Upper lobe of left lung (tissue), 4 donors: Measurements from ENCODE around the gene NAGS.

ENCODE experiments used
- CTCF ChIP-seq, 6 experiments: fragments of 450-650 bp in 4 of 6; fragments of 200-600 bp in 2 of 6; sonication (generic) in 2 of 6; IDR thresholded peaks; one replicate each; pipeline ENCODE4 v1.5.1; 2016 to 2019; ENCODE audit warnings: antibody characterized with exemption in 6 of 6
- POLR2A ChIP-seq, 4 donors: fragments of 450-650 bp; IDR thresholded peaks; one replicate each; pipeline ENCODE4 v1.5.1; 2016 to 2017; ENCODE audit warnings: antibody characterized with exemption in 4 of 4, mild to moderate bottlenecking in 2 of 4
- POLR2AphosphoS5 ChIP-seq, 2 donors: sonication (generic); formaldehyde crosslinking; IDR thresholded peaks; one replicate each; pipeline ENCODE4 v1.5.1; 2017; ENCODE audit warnings: antibody characterized with exemption in 2 of 2

- no peak for TF ChIP-seq POLR2A (IDR thresholded peaks at IDR 0.05)
- TF ChIP-seq CTCF (IDR thresholded peaks at IDR 0.05) = no peak
- TF ChIP-seq POLR2AphosphoS5 (IDR thresholded peaks at IDR 0.05) = no peak
These were observed 41.1 kb downstream of the NAGS start for GRCh38 chr17:44045486-44045885.
